Femur (tissue), 1 donor: ENCODE measurements around the gene LCN6.
"Not testable (repeated sequence)": the region's sequence is repeated elsewhere in the genome, so short reads cannot be mapped to it uniquely, and the experiment has no call there.

Experiments used
- DNase-seq: peaks from one replicate; pipeline ENCODE4 v3.0.0-alpha.2; 2017

Gene LCN6

GRCh38 chr9:136782452-136782851 is 34.1 kb upstream of the LCN6 start:
- no peak for DNase-seq

- no peak for DNase-seq
Observed at GRCh38 chr9:136779808-136780207, 31.5 kb upstream of the LCN6 start.

DNA sequence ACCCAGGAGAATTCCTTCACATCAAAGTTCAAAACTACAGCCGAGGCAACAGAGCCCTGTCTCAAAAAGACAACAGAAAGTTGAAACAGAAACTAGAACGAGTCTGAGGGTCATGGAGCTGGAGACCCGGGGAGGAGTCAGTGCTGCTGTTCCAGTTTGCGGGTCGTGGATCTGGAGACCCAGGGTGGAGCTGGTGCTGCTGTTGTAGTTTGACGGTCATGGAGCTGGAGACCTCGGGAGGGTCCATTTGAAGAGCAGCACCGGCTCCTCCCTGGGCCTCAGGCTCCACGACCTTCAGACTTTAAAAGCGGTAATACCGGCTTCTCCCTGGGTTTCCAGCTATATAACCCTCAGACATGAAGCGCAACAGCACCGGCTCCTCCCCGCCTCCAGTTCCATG is 29.0 kb upstream of the LCN6 start:
- no peak for DNase-seq

DNA sequence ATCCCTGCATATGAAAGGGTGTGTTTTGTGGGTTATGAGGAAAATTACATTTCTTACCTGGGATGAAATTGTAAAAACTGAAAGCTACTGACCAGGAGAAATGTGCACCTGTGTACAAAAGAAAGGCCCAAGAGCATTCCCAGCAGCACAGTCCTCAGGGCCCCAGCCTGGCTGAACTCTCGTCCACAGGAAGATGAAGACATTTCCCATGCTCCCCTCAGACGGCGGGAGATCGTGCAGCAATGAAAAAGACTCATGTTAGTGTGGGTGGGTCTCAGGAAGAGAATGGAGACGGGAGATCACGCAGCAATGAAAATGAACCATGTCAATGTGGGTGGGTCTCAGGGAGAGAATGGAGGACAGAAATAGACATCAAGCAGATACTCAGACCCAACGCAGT is 28.6 kb upstream of the LCN6 start:
- no peak for DNase-seq

GRCh38 chr9:136775191-136775590 is 26.9 kb upstream of the LCN6 start:
- DNase-seq, result no peak

DNA sequence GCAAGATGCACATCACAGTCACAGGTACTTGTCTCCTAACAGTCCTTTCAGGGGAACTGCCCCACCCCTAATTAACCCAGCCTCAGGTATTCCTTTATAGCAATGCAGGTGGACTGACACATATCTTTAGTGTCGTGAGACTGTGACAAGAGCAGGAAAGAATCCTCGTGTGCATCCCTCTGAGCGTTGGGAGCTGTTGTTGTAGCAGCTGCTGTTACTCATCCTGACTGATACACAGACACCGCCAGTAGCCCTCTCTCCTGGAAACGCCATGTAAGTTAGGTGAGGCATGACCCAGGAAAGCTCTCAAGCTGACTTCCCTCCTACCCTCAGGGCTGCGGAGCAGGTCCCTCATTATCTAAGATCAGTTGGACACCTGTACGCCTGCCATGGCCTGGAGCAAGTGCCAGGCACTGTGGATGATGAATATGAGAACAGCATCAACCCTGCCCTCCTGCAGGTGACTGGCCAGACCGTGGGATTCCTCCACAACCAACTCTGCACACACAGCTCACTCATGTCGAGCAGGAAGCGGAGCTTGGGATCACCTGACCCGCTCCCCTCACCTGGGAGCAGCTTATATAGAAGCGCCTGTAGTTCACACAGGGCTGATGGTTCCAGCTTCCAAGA is 26.2 kb upstream of the LCN6 start:
- no peak for DNase-seq

DNA sequence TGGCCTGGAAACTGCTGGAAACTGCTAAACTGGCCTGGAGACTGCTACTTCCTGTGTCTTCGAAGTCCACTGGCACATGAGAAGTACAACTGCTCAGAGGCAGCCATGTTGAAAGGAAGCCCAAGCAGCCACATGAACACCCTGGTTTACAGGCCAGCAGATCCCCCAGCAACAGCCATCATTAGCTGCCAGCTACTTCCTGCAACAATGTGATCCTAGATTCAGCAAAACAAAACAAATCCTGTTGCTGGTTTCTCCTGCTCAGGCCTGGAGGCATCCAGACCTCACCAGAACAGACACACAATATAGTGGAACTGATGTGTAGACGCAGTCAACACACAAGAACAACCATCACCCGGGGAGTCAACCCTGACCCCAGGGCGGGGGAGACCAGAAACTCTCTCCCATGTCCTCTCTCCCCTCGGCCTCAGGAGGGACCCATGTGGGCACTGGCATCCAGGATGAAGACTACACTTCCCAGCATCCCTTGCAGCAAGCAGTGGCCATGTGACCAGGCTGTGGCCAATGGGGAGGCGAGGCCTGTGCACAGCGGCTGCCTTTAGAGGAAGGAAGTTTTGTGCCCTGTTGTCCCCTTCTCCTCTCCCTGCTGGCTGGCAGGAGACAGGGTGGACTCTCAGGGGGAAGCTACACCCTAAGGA is 25.2 kb upstream of the LCN6 start:
- DNase-seq, result no peak

- DNase-seq, result no peak
Observed at GRCh38 chr9:136771907-136772415, 23.6 kb upstream of the LCN6 start.

- DNase-seq, result no peak
Observed at GRCh38 chr9:136769710-136770191, 21.4 kb upstream of the LCN6 start.

- DNase-seq, result peak; percentile 65
Observed at GRCh38 chr9:136766410-136767120, 18.2 kb upstream of the LCN6 start.

GRCh38 chr9:136765745-136766409 is 17.6 kb upstream of the LCN6 start:
- DNase-seq, result not testable (repeated sequence)

- DNase-seq, result no peak
Observed at GRCh38 chr9:136765041-136765440, 16.7 kb upstream of the LCN6 start.

- no peak for DNase-seq
Observed at GRCh38 chr9:136764301-136764891, 16.1 kb upstream of the LCN6 start, which contains the start of gene LCN15. TSS of gene LCN15 (minus strand) at chr9:136764518. CDS start at chr9:136764488, 30 bp downstream.

GRCh38 chr9:136763649-136764035 is 15.3 kb upstream of the LCN6 start:
- no peak for DNase-seq

- DNase-seq, result peak; percentile 58
Observed at GRCh38 chr9:136762915-136763648, 14.8 kb upstream of the LCN6 start.

- DNase-seq, result no peak
Observed at GRCh38 chr9:136762221-136762691, 13.9 kb upstream of the LCN6 start.

DNA sequence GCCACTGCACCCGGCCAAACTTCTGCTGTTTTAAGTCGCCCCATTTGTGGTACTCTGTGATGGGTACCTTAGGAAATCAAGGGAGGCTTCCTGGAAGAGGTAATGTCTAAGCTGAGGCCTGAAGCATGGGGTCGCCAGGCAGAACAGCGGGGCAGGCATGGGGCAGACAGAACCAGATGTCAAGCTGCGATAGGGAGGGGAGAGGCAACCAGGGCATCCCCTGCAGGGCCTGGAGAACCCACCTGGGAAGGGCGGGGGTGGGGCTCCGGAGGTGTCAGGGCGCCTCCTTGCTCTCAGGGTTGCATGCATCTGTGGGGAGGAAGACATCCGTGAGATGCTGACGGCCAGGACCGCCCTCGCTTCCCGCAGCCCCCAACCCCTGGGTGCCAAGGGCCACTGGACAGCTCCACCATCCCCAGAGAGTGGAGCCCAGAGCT is 13.2 kb upstream of the LCN6 start:
- DNase-seq, result peak; percentile 18

GRCh38 chr9:136760834-136761544 is 12.7 kb upstream of the LCN6 start:
- DNase-seq, result not testable (repeated sequence)

- no peak for DNase-seq
Observed at GRCh38 chr9:136760424-136760823, 12.1 kb upstream of the LCN6 start.

GRCh38 chr9:136759436-136760325 is 11.4 kb upstream of the LCN6 start:
- peak; percentile 13 for DNase-seq
